ENCODE measurements around the gene ADAMTS18. TPM values are rescaled to one million over a fixed set of nuclear protein-coding genes. Genes with fewer than 3 reads are reported as not detected.

The ADAMTS18 gene
- polyA plus RNA-seq, 1 of the 3 experiments (the other 2 are of a cell fraction), result under 0.01 TPM

DNA sequence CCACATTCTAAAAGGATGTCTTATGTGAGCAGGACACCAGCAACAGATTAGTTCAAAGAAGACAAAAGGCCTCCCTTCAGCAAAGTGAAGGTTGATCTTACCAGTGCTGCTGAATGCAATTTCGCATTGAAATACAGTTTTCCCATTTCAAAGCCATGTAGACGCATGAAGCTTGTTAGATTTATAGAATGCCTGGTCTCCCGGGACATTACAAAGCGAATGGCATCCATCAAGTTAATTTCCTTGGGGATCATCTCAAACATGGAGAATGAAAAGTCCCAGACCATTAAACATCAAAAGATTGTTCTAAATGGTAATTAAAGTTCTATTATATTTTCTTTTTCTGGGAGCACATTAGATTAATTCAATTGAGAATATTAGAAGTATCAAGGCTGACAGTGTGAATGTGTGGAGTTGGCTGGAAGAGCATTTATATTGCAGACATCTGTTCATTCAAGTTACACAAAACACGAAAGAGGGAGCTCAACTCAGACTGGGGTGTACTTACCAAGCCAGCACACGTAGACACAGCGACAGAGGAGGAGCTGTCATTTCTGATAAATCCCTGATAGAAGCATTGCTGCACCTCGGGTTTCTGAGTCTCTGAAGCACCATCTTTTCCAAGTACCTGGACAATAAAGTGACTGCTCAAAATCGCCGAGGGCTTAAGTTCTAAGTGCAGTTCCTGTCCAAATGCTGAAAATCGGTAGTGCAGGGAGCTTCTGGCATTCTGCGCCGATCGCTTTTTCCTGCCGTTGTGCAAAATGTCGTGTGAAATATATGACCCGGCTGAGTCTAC, 3.8 kb downstream of the ADAMTS18 start:
- TF ChIP-seq, protein P1, sequence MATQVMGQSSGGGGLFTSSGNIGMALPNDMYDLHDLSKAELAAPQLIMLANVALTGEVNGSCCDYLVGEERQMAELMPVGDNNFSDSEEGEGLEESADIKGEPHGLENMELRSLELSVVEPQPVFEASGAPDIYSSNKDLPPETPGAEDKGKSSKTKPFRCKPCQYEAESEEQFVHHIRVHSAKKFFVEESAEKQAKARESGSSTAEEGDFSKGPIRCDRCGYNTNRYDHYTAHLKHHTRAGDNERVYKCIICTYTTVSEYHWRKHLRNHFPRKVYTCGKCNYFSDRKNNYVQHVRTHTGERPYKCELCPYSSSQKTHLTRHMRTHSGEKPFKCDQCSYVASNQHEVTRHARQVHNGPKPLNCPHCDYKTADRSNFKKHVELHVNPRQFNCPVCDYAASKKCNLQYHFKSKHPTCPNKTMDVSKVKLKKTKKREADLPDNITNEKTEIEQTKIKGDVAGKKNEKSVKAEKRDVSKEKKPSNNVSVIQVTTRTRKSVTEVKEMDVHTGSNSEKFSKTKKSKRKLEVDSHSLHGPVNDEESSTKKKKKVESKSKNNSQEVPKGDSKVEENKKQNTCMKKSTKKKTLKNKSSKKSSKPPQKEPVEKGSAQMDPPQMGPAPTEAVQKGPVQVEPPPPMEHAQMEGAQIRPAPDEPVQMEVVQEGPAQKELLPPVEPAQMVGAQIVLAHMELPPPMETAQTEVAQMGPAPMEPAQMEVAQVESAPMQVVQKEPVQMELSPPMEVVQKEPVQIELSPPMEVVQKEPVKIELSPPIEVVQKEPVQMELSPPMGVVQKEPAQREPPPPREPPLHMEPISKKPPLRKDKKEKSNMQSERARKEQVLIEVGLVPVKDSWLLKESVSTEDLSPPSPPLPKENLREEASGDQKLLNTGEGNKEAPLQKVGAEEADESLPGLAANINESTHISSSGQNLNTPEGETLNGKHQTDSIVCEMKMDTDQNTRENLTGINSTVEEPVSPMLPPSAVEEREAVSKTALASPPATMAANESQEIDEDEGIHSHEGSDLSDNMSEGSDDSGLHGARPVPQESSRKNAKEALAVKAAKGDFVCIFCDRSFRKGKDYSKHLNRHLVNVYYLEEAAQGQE (IDR thresholded peaks at IDR 0.05; ENCODE audit: low read depth, low read length), result peak; percentile 45; the same call in 1 of the 2 replicates
- no peak for TF ChIP-seq ELF1 (IDR thresholded peaks at IDR 0.05)
- ChIA-PET CTCF (interaction anchor here (1.0 kb wide), 1 partner anchor 154 kb away, joined by 3 read pairs; no protein-coding TSS in a partner anchor), POLR2A (no interaction called here)
- Histone ChIP-seq H3K79me2 (ENCODE audit: insufficient read depth) (no peaks in the 10 kb centered on the region), H4K20me1 (ENCODE audit: insufficient read depth) (no peaks in the 10 kb centered on the region), H2AFZ (ENCODE audit: low read depth) (no peak overlapping the region), H3K4me2 (no peak overlapping the region), H3K9me3 (no peaks in the 10 kb centered on the region), H3K4me3 (ENCODE audit: low read depth in 2 of 2, low read length in 1 of 2) (no peak overlapping the region), H3K36me3 (replicated peaks in 1 of 2; ENCODE audit: control insufficient read depth in 1 of 2, insufficient read depth in 2 of 2, low read length in 1 of 2) (no peaks in the 10 kb centered on the region), H3K9ac (no peak overlapping the region), H3K27ac (ENCODE audit: low read depth in 2 of 2, low read length in 1 of 2) (no peak overlapping the region), H3K4me1 (ENCODE audit: control insufficient read depth in 1 of 2, insufficient read depth in 2 of 2, low read depth in 1 of 2, low read length in 1 of 2) (no peaks in the 10 kb centered on the region), H3F3A (replicated peaks; ENCODE audit: insufficient read depth) (no peaks in the 10 kb centered on the region), H3K9me2 (no peaks in the 10 kb centered on the region), H3K27me3 (ENCODE audit: insufficient read depth) (peaks cover 30% of the 10 kb centered on the region; the same call in 1 of the 2 replicates)
- WGBS (ENCODE audit: low lambda C conversion rate), result 40% methylated on average over 15 of the region's 17 CpGs
- DNase-seq, result no peak

DNA sequence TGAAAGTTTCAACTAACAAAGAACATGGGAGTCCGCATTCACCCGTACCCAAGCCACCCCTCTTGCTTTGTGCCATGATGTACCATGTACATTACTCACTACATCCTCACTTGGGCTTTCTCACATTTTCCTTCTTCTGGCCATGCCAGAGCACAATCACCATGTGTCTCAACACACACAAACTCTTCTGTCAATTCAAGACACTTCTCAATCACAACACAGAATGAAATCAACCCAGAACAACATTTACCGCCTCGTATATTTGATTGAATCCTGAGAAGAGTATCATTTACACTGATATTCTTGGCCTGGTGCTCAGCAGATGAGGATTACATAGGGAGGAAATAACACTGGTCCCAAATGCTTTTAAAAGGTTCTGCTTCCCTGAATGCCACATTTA, 4.5 kb downstream of the ADAMTS18 start:
- DNase-seq, result no peak
- ChIA-PET POLR2A (no interaction called here), CTCF (interaction anchor here (1.0 kb wide), 1 partner anchor 154 kb away, joined by 3 read pairs; no protein-coding TSS in a partner anchor)
- no peaks in the 10 kb centered on the region for H3K9me3 ChIP-seq
- H4K20me1 ChIP-seq (ENCODE audit: insufficient read depth), result no peaks in the 10 kb centered on the region
- H3F3A ChIP-seq (replicated peaks; ENCODE audit: insufficient read depth), result no peaks in the 10 kb centered on the region
- H2AFZ ChIP-seq (ENCODE audit: low read depth), result no peak overlapping the region
- no peak overlapping the region for H3K9ac ChIP-seq
- no peak overlapping the region for H3K27ac ChIP-seq (ENCODE audit: low read depth in 2 of 2, low read length in 1 of 2)
- H3K4me1 ChIP-seq (ENCODE audit: control insufficient read depth in 1 of 2, insufficient read depth in 2 of 2, low read depth in 1 of 2, low read length in 1 of 2), result no peaks in the 10 kb centered on the region
- TF ChIP-seq JUND (IDR thresholded peaks at IDR 0.05), result no peak
- no peak for TF ChIP-seq RCOR1 (IDR thresholded peaks at IDR 0.05; ENCODE audit: low read length)
- TF ChIP-seq EP300 (IDR thresholded peaks at IDR 0.05; ENCODE audit: borderline replicate concordance in 1 of 2, low read depth in 1 of 2, low read length in 1 of 2), result no peak
- TF ChIP-seq MEF2A (IDR thresholded peaks at IDR 0.05; ENCODE audit: borderline replicate concordance, low read depth), result no peak
- no peak for TF ChIP-seq TAF1 (IDR thresholded peaks at IDR 0.05; ENCODE audit: borderline replicate concordance, low read depth, low read length)
- no peak for TF ChIP-seq CHD2 (IDR thresholded peaks at IDR 0.05; ENCODE audit: low read length, partially characterized antibody)
- TF ChIP-seq ELF1 (IDR thresholded peaks at IDR 0.05), result no peak
- TF ChIP-seq SMC3 (IDR thresholded peaks at IDR 0.05; ENCODE audit: low read depth, low read length), result no peak
- TF ChIP-seq, protein P2, sequence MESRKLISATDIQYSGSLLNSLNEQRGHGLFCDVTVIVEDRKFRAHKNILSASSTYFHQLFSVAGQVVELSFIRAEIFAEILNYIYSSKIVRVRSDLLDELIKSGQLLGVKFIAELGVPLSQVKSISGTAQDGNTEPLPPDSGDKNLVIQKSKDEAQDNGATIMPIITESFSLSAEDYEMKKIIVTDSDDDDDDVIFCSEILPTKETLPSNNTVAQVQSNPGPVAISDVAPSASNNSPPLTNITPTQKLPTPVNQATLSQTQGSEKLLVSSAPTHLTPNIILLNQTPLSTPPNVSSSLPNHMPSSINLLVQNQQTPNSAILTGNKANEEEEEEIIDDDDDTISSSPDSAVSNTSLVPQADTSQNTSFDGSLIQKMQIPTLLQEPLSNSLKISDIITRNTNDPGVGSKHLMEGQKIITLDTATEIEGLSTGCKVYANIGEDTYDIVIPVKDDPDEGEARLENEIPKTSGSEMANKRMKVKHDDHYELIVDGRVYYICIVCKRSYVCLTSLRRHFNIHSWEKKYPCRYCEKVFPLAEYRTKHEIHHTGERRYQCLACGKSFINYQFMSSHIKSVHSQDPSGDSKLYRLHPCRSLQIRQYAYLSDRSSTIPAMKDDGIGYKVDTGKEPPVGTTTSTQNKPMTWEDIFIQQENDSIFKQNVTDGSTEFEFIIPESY (IDR thresholded peaks at IDR 0.05; ENCODE audit: borderline replicate concordance, low read depth), result no peak
- TF ChIP-seq, protein P3, sequence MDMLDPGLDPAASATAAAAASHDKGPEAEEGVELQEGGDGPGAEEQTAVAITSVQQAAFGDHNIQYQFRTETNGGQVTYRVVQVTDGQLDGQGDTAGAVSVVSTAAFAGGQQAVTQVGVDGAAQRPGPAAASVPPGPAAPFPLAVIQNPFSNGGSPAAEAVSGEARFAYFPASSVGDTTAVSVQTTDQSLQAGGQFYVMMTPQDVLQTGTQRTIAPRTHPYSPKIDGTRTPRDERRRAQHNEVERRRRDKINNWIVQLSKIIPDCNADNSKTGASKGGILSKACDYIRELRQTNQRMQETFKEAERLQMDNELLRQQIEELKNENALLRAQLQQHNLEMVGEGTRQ (IDR thresholded peaks at IDR 0.05; ENCODE audit: borderline replicate concordance, low read depth, low read length), result no peak
- TF ChIP-seq, protein P4, sequence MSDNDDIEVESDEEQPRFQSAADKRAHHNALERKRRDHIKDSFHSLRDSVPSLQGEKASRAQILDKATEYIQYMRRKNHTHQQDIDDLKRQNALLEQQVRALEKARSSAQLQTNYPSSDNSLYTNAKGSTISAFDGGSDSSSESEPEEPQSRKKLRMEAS (IDR thresholded peaks at IDR 0.05; ENCODE audit: low read depth), result no peak
- no peak for TF ChIP-seq GATA2 (CRISPR knock-in tag; IDR thresholded peaks at IDR 0.05)
- H3K4me2 ChIP-seq, result no peak overlapping the region
- WGBS (ENCODE audit: low lambda C conversion rate), result 47% methylated on average over 4 of the region's 4 CpGs
- peaks cover 23% of the 10 kb centered on the region; the same call in 1 of the 2 replicates for H3K27me3 ChIP-seq (ENCODE audit: insufficient read depth)
- no peaks in the 10 kb centered on the region for H3K9me2 ChIP-seq
- no peak overlapping the region for H3K4me3 ChIP-seq (ENCODE audit: low read depth in 2 of 2, low read length in 1 of 2)
- no peaks in the 10 kb centered on the region for H3K36me3 ChIP-seq (replicated peaks in 1 of 2; ENCODE audit: control insufficient read depth in 1 of 2, insufficient read depth in 2 of 2, low read length in 1 of 2)
- H3K79me2 ChIP-seq (ENCODE audit: insufficient read depth), result no peaks in the 10 kb centered on the region
